ENCODE measurements around the gene CAP2. TPM values are rescaled to one million over a fixed set of nuclear protein-coding genes. Genes with fewer than 3 reads are reported as not detected.
A peak's percentile ranks its signal among the peaks of the same experiment; 100 is the strongest.

Gene CAP2
- total RNA-seq, 3 donors from 2014 or later, result 3.9 to 15.1 (median 7.5) TPM

GRCh38 chr6:17470938-17471327, 77.5 kb downstream of the CAP2 start:
- no peaks in the 10 kb centered on the region for H3K4me1 ChIP-seq
- TF ChIP-seq CTCF (IDR thresholded peaks at IDR 0.05), result no peak
- peak in 1 of 3 donors; percentile 61 for TF ChIP-seq POLR2AphosphoS5 (IDR thresholded peaks at IDR 0.05)
- H3K4me3 ChIP-seq, result no peak overlapping the region
- DNase-seq (ENCODE audit: low spot score in 2 of 2), result no peak
- H3K9me3 ChIP-seq, result no peaks in the 10 kb centered on the region
- no peaks in the 10 kb centered on the region for H3K27me3 ChIP-seq
- intact Hi-C loops (cut with DNase I; ENCODE audit: low total_unique reads), result no loop called here
- H3K36me3 ChIP-seq, result no peaks in the 10 kb centered on the region
- no peak overlapping the region for H3K27ac ChIP-seq

- DNase-seq (ENCODE audit: low spot score in 2 of 2), result no peak
- no peak for TF ChIP-seq CTCF (IDR thresholded peaks at IDR 0.05)
- no peak for TF ChIP-seq POLR2AphosphoS5 (IDR thresholded peaks at IDR 0.05)
- no peak for TF ChIP-seq POLR2A (IDR thresholded peaks at IDR 0.05)
- no peak overlapping the region for H3K4me3 ChIP-seq
- H3K9me3 ChIP-seq, result no peaks in the 10 kb centered on the region
- no peaks in the 10 kb centered on the region for H3K36me3 ChIP-seq
- no peak overlapping the region for H3K27ac ChIP-seq
- no peaks in the 10 kb centered on the region for H3K27me3 ChIP-seq
- no peaks in the 10 kb centered on the region for H3K4me1 ChIP-seq
- intact Hi-C loops (cut with DNase I; ENCODE audit: low total_unique reads), result no loop called here
Measured at GRCh38 chr6:17472653-17473183, 79.3 kb downstream of the CAP2 start.

- no peaks in the 10 kb centered on the region for H3K27me3 ChIP-seq
- H3K4me1 ChIP-seq, result no peaks in the 10 kb centered on the region
- no peak overlapping the region for H3K27ac ChIP-seq
- intact Hi-C loops (cut with DNase I; ENCODE audit: low total_unique reads), result no loop called here
- no peak overlapping the region for H3K4me3 ChIP-seq
- no peak for DNase-seq (ENCODE audit: low spot score in 2 of 2)
- no peaks in the 10 kb centered on the region for H3K9me3 ChIP-seq
- TF ChIP-seq POLR2A (IDR thresholded peaks at IDR 0.05) (no peak), POLR2AphosphoS5 (IDR thresholded peaks at IDR 0.05) (no peak), CTCF (IDR thresholded peaks at IDR 0.05) (no peak)
- H3K36me3 ChIP-seq, result no peaks in the 10 kb centered on the region
Measured at GRCh38 chr6:17473554-17473953, 80.2 kb downstream of the CAP2 start.

- no peaks in the 10 kb centered on the region for H3K4me1 ChIP-seq
- H3K36me3 ChIP-seq, result no peaks in the 10 kb centered on the region
- TF ChIP-seq POLR2A (IDR thresholded peaks at IDR 0.05), result no peak
- no peak for TF ChIP-seq POLR2AphosphoS5 (IDR thresholded peaks at IDR 0.05)
- TF ChIP-seq CTCF (IDR thresholded peaks at IDR 0.05), result no peak
- H3K4me3 ChIP-seq, result no peak overlapping the region
- H3K27me3 ChIP-seq, result no peaks in the 10 kb centered on the region
- DNase-seq (ENCODE audit: low spot score in 2 of 2), result no peak
- no peak overlapping the region for H3K27ac ChIP-seq
- intact Hi-C loops (cut with DNase I; ENCODE audit: low total_unique reads), result no loop called here
- H3K9me3 ChIP-seq, result no peaks in the 10 kb centered on the region
Measured at GRCh38 chr6:17474289-17474688, 80.9 kb downstream of the CAP2 start.

GRCh38 chr6:17475606-17476244, 82.3 kb downstream of the CAP2 start:
- intact Hi-C loops (cut with DNase I; ENCODE audit: low total_unique reads), result no loop called here
- no peaks in the 10 kb centered on the region for H3K4me1 ChIP-seq
- no peak overlapping the region for H3K27ac ChIP-seq
- TF ChIP-seq CTCF (IDR thresholded peaks at IDR 0.05), result no peak
- TF ChIP-seq POLR2AphosphoS5 (IDR thresholded peaks at IDR 0.05), result no peak
- TF ChIP-seq POLR2A (IDR thresholded peaks at IDR 0.05), result no peak
- H3K4me3 ChIP-seq, result no peak overlapping the region
- H3K36me3 ChIP-seq, result no peaks in the 10 kb centered on the region
- H3K27me3 ChIP-seq, result no peaks in the 10 kb centered on the region
- no peak for DNase-seq (ENCODE audit: low spot score in 2 of 2)
- no peaks in the 10 kb centered on the region for H3K9me3 ChIP-seq

All from breast epithelium (tissue), 4 donors.